Karpas-422 (cell line): ENCODE results near the gene TMPRSS11F. TPM values are rescaled to one million over a fixed set of nuclear protein-coding genes. Genes with fewer than 3 reads are reported as not detected.

Source experiments
- DNase-seq: peaks from one replicate; pipeline ENCODE4 v3.0.0-alpha.2; 2015
- H2AFZ ChIP-seq: fragments of 200-600 bp; sonication (generic); 2 replicates; pipeline ENCODE4 v1.6.1; 2014; ENCODE audit warnings: antibody characterized with exemption, low read length, mixed read lengths
- H3K27ac ChIP-seq: fragments of 200-600 bp; sonication (generic); 2 replicates; pipeline ENCODE4 v1.5.1; 2014; ENCODE audit warnings: mild to moderate bottlenecking, low read length, moderate library complexity
- H3K27me3 ChIP-seq: fragments of 200-600 bp; sonication (generic); 2 replicates; pipeline ENCODE4 v1.6.1; 2014; ENCODE audit warnings: low read length, mixed read lengths
- H3K36me3 ChIP-seq: fragments of 200-600 bp; sonication (generic); 2 replicates; pipeline ENCODE4 v1.6.1; 2014; ENCODE audit warnings: low read length, mixed read lengths; ENCODE audit not compliant: insufficient read depth
- H3K4me1 ChIP-seq: fragments of 200-600 bp; sonication (generic); 2 replicates; pipeline ENCODE4 v1.6.1; 2014; ENCODE audit warnings: mild to moderate bottlenecking, low read length, mixed read lengths
- H3K4me2 ChIP-seq: fragments of 200-600 bp; sonication (generic); 2 replicates; pipeline ENCODE4 v1.6.1; 2014; ENCODE audit warnings: low read length, low read depth, mild to moderate bottlenecking; ENCODE audit not compliant: poor library complexity, severe bottlenecking
- H3K4me3 ChIP-seq: fragments of 200-600 bp; sonication (generic); 2 replicates; pipeline ENCODE4 v1.5.1; 2014; ENCODE audit warnings: mild to moderate bottlenecking, antibody characterized with exemption, low read length, mixed read lengths
- H3K79me2 ChIP-seq: fragments of 200-600 bp; sonication (generic); 2 replicates; pipeline ENCODE4 v1.6.1; 2014; ENCODE audit warnings: mild to moderate bottlenecking, low read length, mixed read lengths
- H3K9ac ChIP-seq: fragments of 200-600 bp; sonication (generic); 2 replicates; pipeline ENCODE4 v1.6.0; 2014; ENCODE audit warnings: low read length
- H3K9me2 ChIP-seq: fragments of 200-600 bp; sonication (generic), shearing (Covaris generic); replicated peaks from 2 replicates; pipeline ENCODE4 v1.6.0; 2014; ENCODE audit warnings: mild to moderate bottlenecking, low read length, moderate library complexity; ENCODE audit not compliant: insufficient read depth
- H3K9me3 ChIP-seq: fragments of 300-700, 200-600 bp; sonication (generic); 2 replicates; pipeline ENCODE4 v1.6.1; 2014; ENCODE audit warnings: low read length, mixed read lengths
- H4K20me1 ChIP-seq: fragments of 200-600 bp; sonication (generic); 2 replicates; pipeline ENCODE4 v1.6.1; 2014; ENCODE audit warnings: mild to moderate bottlenecking, antibody characterized with exemption, low read length, low read depth; ENCODE audit not compliant: insufficient read depth
- total RNA-seq: library from RNA; depleted of rRNA; stranded (reverse); fragments of >200 nt; shearing (Covaris generic); gene quantifications from 2 replicates; pipeline ENCODE4 v1.2.3, GENCODE V29; 2014; ENCODE audit warnings: low replicate concordance

TMPRSS11F gene
- total RNA-seq, 1 experiment from 2014 or later, result not detected

DNA sequence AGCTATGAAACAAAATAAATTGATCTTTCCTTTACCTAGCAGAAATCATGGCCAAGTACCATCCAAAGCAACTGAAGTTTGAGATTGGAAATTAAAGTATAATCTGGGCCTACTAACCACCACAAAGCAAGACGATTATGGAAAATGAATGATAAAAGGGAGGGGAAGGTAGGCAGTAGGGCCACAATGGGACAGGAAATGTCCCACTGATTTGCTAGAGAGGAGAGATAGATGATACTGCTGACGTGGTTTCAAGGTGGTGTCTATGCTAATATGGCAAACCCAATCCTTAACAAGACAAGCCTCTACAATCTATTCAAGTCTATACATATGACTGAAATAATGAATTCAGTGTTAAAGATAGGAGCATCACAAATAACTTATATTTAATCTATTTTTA, 6.1 kb downstream of the TMPRSS11F start:
- no peaks in the 10 kb centered on the region for H3K4me1 ChIP-seq
- H3K36me3 ChIP-seq, result no peaks in the 10 kb centered on the region
- H3K4me2 ChIP-seq, result no peak overlapping the region
- no peak overlapping the region for H3K4me3 ChIP-seq
- H3K9me2 ChIP-seq, result no peaks in the 10 kb centered on the region
- H3K27me3 ChIP-seq, result no peaks in the 10 kb centered on the region
- no peaks in the 10 kb centered on the region for H4K20me1 ChIP-seq
- no peak overlapping the region for H2AFZ ChIP-seq
- H3K9ac ChIP-seq, result no peak overlapping the region
- no peaks in the 10 kb centered on the region for H3K9me3 ChIP-seq
- no peak overlapping the region for H3K27ac ChIP-seq
- no peak for DNase-seq
- no peaks in the 10 kb centered on the region for H3K79me2 ChIP-seq

DNA sequence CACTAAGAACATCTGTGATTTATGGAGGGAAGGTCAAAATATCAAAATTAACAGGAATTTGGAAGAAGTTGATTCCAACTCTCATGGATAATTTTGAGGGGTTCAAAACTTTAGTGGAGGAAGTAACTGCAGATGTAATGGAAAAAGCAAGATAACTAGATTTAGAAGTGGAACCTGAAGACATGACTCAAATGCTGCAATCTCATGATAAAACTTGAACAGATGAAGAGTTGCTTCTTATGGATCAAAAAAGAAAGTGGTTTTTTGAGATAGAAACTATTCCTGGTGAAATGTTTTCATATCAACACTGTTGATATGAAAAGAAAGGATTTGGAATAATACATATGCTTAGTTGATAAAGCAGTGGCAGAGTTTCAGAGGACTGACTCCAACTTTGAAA, 9.7 kb downstream of the TMPRSS11F start:
- Histone ChIP-seq H3K9me3 (no peaks in the 10 kb centered on the region), H4K20me1 (no peaks in the 10 kb centered on the region), H3K9ac (no peak overlapping the region), H3K27me3 (no peaks in the 10 kb centered on the region), H3K9me2 (no peaks in the 10 kb centered on the region), H3K4me1 (no peaks in the 10 kb centered on the region), H3K79me2 (no peaks in the 10 kb centered on the region), H3K27ac (no peak overlapping the region), H3K36me3 (no peaks in the 10 kb centered on the region), H2AFZ (no peak overlapping the region), H3K4me3 (no peak overlapping the region), H3K4me2 (no peak overlapping the region)
- DNase-seq, result no peak

DNA sequence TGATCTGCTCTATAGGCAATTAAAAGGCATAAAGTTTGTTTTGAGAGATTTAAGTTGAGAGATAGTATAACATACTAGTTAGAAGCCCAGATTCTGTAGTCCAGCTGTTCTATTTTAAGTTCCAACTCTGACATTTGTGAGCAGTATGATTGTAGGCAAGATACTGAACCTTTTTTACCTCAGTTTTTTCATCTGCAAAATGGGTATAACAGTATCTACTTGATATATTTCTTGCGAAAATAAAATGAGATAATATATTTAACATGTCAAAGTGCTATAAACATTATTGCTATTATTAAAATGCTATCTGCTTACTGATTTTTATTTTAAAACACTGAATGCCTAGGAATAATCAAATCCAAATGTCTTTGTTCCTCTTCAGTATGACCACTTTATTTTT, 19.2 kb downstream of the TMPRSS11F start:
- no peak overlapping the region for H3K9ac ChIP-seq
- no peak overlapping the region for H3K4me2 ChIP-seq
- no peaks in the 10 kb centered on the region for H3K9me3 ChIP-seq
- H3K9me2 ChIP-seq, result no peaks in the 10 kb centered on the region
- no peak overlapping the region for H3K27ac ChIP-seq
- H3K79me2 ChIP-seq, result no peaks in the 10 kb centered on the region
- H4K20me1 ChIP-seq, result no peaks in the 10 kb centered on the region
- no peak for DNase-seq
- H3K36me3 ChIP-seq, result no peaks in the 10 kb centered on the region
- no peaks in the 10 kb centered on the region for H3K27me3 ChIP-seq
- no peak overlapping the region for H2AFZ ChIP-seq
- H3K4me1 ChIP-seq, result no peaks in the 10 kb centered on the region
- H3K4me3 ChIP-seq, result no peak overlapping the region

DNA sequence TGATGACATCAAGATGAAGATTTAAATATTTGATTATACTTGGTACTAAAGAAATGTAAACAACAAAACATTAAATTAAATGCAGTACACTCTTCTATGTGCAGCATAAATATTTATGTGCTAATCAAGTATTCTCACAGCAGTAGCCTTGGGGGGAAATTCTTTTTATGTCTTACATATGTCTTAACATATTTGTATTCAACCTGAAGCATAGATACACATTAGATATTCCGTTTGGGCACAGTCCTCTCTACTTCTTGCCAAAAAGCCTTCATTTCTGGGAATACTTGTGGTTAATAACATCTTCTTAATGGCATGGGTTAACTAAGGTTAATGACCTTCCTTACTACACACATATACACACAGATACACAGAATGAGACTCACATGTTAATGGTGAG, 19.8 kb downstream of the TMPRSS11F start:
- Histone ChIP-seq H4K20me1 (no peaks in the 10 kb centered on the region), H3K9ac (no peak overlapping the region), H2AFZ (no peak overlapping the region), H3K27ac (no peak overlapping the region), H3K4me3 (no peak overlapping the region), H3K79me2 (no peaks in the 10 kb centered on the region), H3K36me3 (no peaks in the 10 kb centered on the region), H3K27me3 (no peaks in the 10 kb centered on the region), H3K9me3 (no peaks in the 10 kb centered on the region), H3K4me2 (no peak overlapping the region), H3K9me2 (no peaks in the 10 kb centered on the region), H3K4me1 (no peaks in the 10 kb centered on the region)
- no peak for DNase-seq

DNA sequence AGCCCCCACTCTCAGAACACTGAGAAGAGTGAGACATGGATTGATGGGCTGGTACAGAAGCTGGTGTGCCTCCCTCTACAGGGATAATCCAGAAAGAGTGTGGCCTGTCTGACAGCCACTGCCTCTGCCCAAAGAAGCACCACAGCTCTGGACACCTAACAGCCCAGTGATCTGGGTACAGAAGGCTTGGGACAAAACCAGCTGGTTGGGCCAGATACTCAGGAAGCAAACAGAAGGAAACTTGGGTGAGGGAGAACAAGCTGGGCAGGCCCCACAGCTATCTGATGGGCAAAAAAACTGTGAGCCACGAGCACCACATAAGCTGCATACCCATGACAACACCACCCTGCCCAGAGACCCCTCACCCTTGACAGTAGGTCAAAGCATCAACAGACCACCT, 46.9 kb downstream of the TMPRSS11F start:
- no peak overlapping the region for H3K4me3 ChIP-seq

DNA sequence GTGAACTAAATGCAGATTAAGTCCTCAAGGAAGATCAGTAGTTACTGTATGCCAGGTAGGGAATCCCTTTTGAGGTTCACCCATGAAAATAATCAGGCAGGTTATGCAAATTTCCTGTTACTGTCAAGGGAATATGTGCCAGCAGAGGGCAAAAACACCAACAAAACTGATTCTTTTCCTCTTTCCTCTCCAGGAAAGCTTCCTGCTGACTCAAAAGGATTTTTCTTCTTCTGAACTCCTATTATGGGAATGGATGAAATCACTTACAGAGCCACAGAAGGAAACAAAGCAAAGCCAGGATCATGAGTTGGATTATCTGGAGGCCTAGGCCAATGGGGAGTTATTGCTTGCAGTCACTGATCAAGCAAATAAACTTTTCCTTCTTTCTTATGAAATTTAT, 49.7 kb downstream of the TMPRSS11F start:
- Histone ChIP-seq H3K4me3 (no peak overlapping the region), H3K9ac (no peak overlapping the region), H3K4me1 (no peaks in the 10 kb centered on the region), H3K27me3 (no peaks in the 10 kb centered on the region), H3K9me3 (no peaks in the 10 kb centered on the region), H3K9me2 (no peaks in the 10 kb centered on the region), H4K20me1 (no peaks in the 10 kb centered on the region), H3K79me2 (no peaks in the 10 kb centered on the region), H3K27ac (no peak overlapping the region), H3K4me2 (no peak overlapping the region), H3K36me3 (no peaks in the 10 kb centered on the region), H2AFZ (no peak overlapping the region)
- DNase-seq, result peak; percentile 36

More for the DNA sequence above, 46.9 kb downstream of the TMPRSS11F start:
- no peak overlapping the region for H3K4me2 ChIP-seq
- no peak overlapping the region for H3K9ac ChIP-seq
- H3K9me2 ChIP-seq, result no peaks in the 10 kb centered on the region
- no peaks in the 10 kb centered on the region for H3K36me3 ChIP-seq
- no peaks in the 10 kb centered on the region for H3K27me3 ChIP-seq
- H2AFZ ChIP-seq, result no peak overlapping the region
- no peaks in the 10 kb centered on the region for H3K79me2 ChIP-seq
- DNase-seq, result no peak
- no peaks in the 10 kb centered on the region for H4K20me1 ChIP-seq
- H3K9me3 ChIP-seq, result no peaks in the 10 kb centered on the region
- no peaks in the 10 kb centered on the region for H3K4me1 ChIP-seq
- H3K27ac ChIP-seq, result no peak overlapping the region

DNA sequence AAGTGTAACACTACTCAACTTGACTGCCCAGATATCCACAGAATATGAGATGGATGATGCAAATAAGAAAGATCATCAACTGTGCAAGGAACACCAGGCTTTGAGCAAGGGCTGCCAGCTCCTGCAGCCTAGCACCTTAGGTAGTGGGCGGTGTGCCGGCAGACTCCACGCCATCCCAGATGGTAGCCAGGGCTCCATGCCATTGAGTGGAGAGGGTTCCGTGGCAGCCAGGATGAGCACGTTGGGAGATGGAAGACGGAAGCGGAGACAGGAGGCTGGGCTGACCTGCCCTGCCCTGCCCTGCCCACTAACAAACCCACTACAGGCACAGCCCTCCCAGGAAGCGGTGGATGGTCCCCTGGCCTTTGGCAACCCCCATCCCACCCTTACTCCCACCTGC, 51.9 kb downstream of the TMPRSS11F start:
- Histone ChIP-seq H3K4me2 (no peak overlapping the region), H3K9me2 (no peaks in the 10 kb centered on the region), H4K20me1 (no peaks in the 10 kb centered on the region), H3K36me3 (no peaks in the 10 kb centered on the region), H3K27ac (no peak overlapping the region), H3K79me2 (no peaks in the 10 kb centered on the region), H3K4me3 (no peak overlapping the region), H2AFZ (no peak overlapping the region), H3K27me3 (no peaks in the 10 kb centered on the region), H3K4me1 (no peaks in the 10 kb centered on the region), H3K9ac (no peak overlapping the region), H3K9me3 (no peaks in the 10 kb centered on the region)
- DNase-seq, result no peak

DNA sequence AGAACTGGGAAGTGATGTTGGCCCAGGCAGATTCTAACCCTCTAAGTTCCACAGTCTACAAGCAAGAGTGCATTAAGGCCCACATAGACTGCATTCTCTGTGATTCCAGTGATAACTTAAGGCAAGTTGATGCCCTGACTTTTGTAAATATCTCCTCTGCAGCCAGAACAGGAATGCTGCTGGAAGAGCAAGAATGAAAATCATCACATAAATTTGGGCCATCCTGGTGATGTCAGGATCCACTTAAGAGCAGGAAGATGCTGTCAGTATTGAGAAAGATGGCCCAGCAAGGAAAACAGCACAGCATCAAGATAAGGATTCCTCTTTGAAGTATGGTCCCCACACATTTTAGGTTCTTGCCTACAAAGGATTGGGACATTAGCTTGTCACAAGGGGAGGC, 52.4 kb downstream of the TMPRSS11F start:
- H3K27me3 ChIP-seq, result no peaks in the 10 kb centered on the region
- H3K9me3 ChIP-seq, result no peaks in the 10 kb centered on the region
- H3K27ac ChIP-seq, result no peak overlapping the region
- H3K4me2 ChIP-seq, result no peak overlapping the region
- H3K9me2 ChIP-seq, result no peaks in the 10 kb centered on the region
- no peaks in the 10 kb centered on the region for H3K36me3 ChIP-seq
- no peak overlapping the region for H3K4me3 ChIP-seq
- no peak overlapping the region for H3K9ac ChIP-seq
- no peaks in the 10 kb centered on the region for H4K20me1 ChIP-seq
- H3K79me2 ChIP-seq, result no peaks in the 10 kb centered on the region
- no peak for DNase-seq
- no peaks in the 10 kb centered on the region for H3K4me1 ChIP-seq
- H2AFZ ChIP-seq, result no peak overlapping the region

DNA sequence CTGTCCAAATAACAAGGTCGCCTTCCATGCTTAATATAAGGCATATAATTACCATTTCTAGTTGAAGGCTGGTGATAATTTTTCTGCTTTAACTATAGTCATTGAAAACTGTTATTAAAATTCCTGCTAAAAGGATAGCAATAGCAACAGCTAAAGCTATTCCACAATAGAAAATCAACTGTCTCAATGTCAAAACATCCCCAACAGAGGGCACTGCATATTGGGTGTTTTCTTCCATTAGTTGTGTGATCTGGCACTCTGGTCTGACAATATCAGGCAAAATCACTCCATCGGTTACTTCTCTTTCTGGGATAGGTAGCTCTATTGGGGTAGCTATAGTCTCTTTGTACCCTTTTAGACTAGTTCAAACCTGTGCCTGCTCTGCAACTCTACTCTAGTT, 53.5 kb downstream of the TMPRSS11F start:
- Histone ChIP-seq H3K27ac (no peak overlapping the region), H3K9me3 (no peaks in the 10 kb centered on the region), H3K36me3 (no peaks in the 10 kb centered on the region), H3K4me1 (no peaks in the 10 kb centered on the region), H3K9ac (no peak overlapping the region), H3K9me2 (no peaks in the 10 kb centered on the region), H2AFZ (no peak overlapping the region), H3K27me3 (no peaks in the 10 kb centered on the region), H3K4me2 (no peak overlapping the region), H3K79me2 (no peaks in the 10 kb centered on the region), H4K20me1 (no peaks in the 10 kb centered on the region), H3K4me3 (no peak overlapping the region)
- DNase-seq, result peak; percentile 42
